HG02610 (cell line): ENCODE measurements around the gene SPON2.
A peak's percentile ranks its signal among the peaks of the same experiment; 100 is the strongest.

Experiments used
- ATAC-seq: cut with Tn5 transposase; IDR thresholded peaks from one replicate; pipeline ENCODE4 v1.9.1; 2021; ENCODE audit warnings: mild to moderate bottlenecking, moderate library complexity; ENCODE audit not compliant: unreplicated experiment

Gene SPON2

DNA sequence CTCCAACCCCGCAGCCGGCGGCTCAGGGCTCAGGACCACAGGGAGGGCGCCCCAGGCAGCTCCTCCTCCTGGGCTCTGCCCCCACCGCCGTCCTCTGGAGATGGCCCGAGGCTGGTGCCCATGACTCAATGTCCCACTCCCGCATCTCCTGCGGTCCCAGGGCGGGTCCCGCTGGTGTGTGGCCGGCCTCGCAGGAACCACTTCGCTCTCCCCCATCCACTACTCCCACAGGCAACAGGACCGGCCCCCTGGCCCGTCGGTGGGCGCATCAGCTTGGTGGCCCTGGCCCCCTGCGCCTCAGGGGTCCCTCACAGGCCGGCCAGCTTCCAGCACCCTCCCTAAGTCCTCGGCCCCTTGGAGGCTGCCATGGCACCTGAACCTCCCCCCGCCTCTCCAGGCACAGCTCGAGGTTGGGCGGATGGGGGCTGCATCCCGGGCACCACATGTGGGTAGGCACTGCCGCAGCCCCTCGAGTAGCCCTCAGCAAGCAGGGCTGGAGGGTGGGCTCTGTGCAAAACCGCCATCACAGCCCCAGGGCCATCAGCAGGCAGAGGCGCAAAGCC, 22.8 kb upstream of the SPON2 start:
- no peak for ATAC-seq

GRCh38 chr4:1194010-1194900, 21.9 kb upstream of the SPON2 start:
- ATAC-seq = no peak

GRCh38 chr4:1193206-1194009, 21.0 kb upstream of the SPON2 start:
- no peak for ATAC-seq

DNA sequence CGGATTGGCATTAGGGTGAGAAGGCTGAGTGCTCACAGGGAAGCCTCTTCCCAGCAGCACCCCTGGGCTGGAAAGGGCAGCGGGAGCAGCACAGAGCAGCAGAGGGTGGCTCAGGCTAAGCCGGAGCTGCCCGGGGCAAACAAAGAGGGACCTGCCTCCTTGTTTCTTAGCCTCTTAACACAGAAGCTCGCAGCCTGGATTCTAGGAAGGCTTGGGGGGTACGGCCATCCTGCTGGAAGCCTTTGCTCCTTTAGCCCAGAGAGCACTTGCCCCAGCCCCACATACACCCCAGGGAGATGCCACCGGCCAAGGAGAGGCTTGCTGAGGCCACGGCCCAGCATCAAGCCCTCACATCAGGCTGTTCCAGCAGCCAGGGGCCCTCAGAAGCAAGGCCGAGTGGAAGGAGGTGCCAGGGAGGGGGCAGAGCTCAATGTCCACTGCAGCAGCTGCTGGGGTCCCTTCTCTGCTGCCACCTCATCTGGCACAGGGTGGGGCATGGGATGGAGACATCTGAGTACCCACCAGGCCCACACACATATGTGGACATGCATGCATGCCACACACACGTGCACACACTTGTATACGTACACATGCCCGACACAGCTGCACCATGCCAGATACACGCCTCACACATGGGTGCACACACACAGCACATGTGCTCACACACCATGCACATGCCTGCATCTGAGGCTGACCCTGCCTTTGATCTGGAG, 20.3 kb upstream of the SPON2 start:
- no peak for ATAC-seq

DNA sequence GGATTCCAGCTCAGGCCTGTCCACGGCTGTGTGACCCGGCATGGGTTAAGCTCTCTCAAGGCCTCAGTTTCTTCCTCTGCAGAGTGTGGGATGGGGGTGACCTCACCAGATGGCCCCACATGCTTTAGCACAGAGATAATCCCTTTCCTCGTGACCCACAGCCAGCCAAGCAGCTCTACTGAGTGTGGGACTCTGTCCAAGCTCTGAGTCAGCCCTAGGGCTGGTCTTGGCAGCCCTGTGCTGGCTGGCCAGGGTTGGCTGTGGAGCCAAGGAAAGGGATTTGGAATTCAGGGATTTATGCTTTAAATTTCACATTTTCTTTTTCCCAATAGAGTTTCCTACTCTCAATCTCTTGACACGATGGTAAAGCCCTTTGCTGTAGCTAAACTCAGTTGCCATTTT, 19.7 kb upstream of the SPON2 start:
- no peak for ATAC-seq

- ATAC-seq = no peak
These were observed 19.2 kb upstream of the SPON2 start for GRCh38 chr4:1191621-1192020.

DNA sequence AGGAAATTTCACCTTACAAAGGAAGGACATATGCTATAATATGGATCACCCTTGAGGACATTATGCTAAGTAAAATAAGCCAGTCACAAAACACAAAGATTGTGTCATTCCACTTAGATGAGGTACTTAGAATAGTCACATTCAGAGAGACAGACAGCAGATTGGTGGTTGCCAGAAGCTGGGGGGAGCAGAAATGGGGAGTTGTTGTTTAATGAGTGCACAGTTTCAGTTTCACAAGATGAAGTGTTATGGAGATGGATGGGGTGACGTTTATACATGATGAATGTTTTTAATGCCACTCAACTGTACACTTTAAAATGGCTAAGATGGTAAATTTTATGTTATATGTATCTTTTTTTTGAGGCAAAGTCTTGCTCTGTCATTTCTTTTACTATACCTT, 14.8 kb upstream of the SPON2 start:
- no peak for ATAC-seq

DNA sequence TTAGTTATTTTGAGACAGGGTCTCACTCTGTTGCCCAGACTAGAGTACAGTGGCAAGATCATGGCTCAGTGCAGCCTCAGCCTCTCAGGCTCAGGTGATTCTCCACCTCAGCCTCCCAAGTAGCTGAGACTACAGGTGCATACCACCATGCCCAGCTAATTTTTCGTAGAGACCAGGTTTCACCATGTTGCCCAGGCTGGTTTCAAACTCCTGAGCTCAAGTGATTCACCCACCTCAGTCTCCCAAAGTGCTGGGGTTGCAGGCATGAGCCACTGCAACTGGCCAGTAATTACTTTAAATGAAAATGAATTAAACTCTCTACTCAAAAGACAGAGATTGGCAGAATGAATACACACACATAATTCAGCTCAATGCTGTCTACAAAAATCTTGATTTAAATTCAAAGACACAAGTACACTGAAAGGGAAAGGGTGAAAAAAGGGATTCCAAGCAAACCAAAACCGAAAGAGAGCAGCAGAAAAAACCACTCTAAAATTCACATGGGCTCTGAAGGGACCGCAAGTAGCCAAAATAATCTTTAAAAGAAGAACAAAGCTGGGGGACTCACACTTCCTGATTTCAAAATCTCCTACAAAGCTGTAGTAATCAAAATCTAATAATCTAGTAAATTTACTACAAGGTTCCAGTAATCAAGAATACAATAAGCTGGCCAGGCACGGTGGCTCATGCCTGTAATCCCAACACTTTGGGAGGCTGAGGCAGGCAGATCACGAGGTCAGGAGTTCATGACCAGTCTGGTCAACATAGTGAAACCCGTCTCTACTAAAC, 11.8 kb upstream of the SPON2 start:
- ATAC-seq = peak; percentile 53

DNA sequence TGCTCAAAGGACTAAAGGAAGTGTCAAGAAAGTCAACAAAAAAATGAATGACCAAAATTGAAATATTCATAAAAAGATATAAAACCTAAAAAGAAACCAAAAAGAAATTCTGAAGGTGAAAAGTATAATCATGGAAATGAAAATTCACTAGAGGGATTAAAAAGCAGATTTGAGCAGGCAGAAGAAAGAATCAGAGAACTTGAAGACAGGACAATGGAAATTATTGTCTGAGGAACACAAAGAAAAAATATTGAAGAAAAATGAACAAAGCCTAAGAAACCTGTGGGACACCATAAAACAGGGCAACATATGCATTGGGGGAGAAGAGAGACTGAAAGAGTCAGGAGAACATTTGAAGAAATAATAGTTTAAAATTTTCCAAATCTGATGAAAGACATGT, 9.9 kb upstream of the SPON2 start:
- no peak for ATAC-seq

GRCh38 chr4:1180663-1181062, 8.3 kb upstream of the SPON2 start:
- no peak for ATAC-seq

- no peak for ATAC-seq
These were observed 7.6 kb upstream of the SPON2 start for GRCh38 chr4:1179976-1180375.

- ATAC-seq = no peak
These were observed 6.7 kb upstream of the SPON2 start for GRCh38 chr4:1179089-1179441.

GRCh38 chr4:1178300-1179088, 6.1 kb upstream of the SPON2 start:
- no peak for ATAC-seq

- ATAC-seq = no peak
These were observed 5.1 kb upstream of the SPON2 start for GRCh38 chr4:1177274-1178141.

- ATAC-seq = no peak
These were observed 4.3 kb upstream of the SPON2 start for GRCh38 chr4:1176398-1177273.

GRCh38 chr4:1175635-1176229, 3.3 kb upstream of the SPON2 start:
- ATAC-seq = no peak

DNA sequence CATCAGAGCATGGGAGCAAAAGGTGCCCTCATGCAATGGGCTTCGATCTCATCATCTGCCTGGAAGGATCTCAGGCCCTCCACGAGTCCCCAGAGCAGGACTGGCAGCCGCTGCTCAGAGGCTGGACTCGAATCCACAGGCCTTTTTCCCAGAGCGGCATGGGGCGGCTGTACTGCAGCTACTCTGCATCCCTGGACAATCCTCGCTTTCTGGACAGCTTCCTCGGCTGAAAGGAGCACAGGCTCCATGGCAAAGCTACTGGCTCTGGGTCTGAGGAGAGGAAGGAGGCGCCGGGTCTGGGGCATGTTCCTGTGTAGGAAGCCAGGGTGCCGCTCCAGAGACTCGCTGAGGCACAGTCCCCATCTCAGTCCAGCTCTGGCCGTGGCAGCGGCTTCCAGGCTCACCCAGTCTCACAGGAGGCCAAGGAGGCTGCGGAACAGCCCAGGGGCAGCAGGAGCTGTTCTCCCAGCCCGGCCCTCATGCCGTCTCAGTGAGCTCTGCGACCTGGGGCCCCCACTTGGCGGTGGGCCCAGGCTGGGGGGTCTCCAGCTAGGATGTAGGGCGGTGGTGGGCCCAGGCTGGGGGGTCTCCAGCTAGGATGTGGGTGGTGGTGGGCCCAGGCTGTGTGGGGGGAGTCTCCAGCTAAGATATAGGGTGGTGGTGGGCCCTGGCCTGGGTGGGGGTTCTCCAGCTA, 2.7 kb upstream of the SPON2 start:
- ATAC-seq = no peak
